Naive B cell (primary cell): ENCODE results near the gene ACKR2. TPM values are rescaled to one million over a fixed set of nuclear protein-coding genes. Genes with fewer than 3 reads are reported as not detected.

Experiments
- ATAC-seq, 2 donors: fragments of 150-1000 bp; cut with Tn5 transposase; 2 replicates each; pipeline ENCODE4 v1.10.0; 2021; ENCODE audit warnings: low read depth in 2 of 2, mild to moderate bottlenecking in 2 of 2, moderate library complexity in 2 of 2
- DNase-seq: peaks from one replicate; pipeline ENCODE4 v3.0.0; 2022
- H3K27ac Mint-ChIP-seq, 6 donors: one replicate each; pipeline ENCODE4 v1.8.0; 2020 to 2022; ENCODE audit warnings: mild to moderate bottlenecking in 6 of 6, mixed read lengths in 6 of 6, moderate library complexity in 5 of 6, inconsistent platforms in 2 of 6
- H3K27me3 Mint-ChIP-seq, 3 donors: one replicate each; pipeline ENCODE4 v1.8.0; 2021 to 2022; ENCODE audit warnings: mixed read lengths in 3 of 3, mild to moderate bottlenecking in 1 of 3
- H3K36me3 Mint-ChIP-seq, 2 donors: one replicate each; pipeline ENCODE4 v1.8.0; 2020 to 2022; ENCODE audit warnings: mixed read lengths in 2 of 2, inconsistent platforms in 1 of 2, mild to moderate bottlenecking in 1 of 2
- H3K4me1 Mint-ChIP-seq, 3 donors: one replicate each; pipeline ENCODE4 v1.8.0; 2020 to 2022; ENCODE audit warnings: mixed read lengths in 3 of 3, inconsistent platforms in 1 of 3, mild to moderate bottlenecking in 1 of 3, moderate library complexity in 1 of 3
- H3K4me3 Mint-ChIP-seq, 8 donors: one replicate each; pipeline ENCODE4 v1.8.0; 2020 to 2022; ENCODE audit warnings: mild to moderate bottlenecking in 8 of 8, mixed read lengths in 8 of 8, moderate library complexity in 8 of 8, inconsistent platforms in 2 of 8
- H3K9me3 Mint-ChIP-seq, 7 donors: one replicate each; pipeline ENCODE4 v1.8.0; 2020 to 2022; ENCODE audit warnings: mixed read lengths in 7 of 7, mild to moderate bottlenecking in 5 of 7, inconsistent platforms in 2 of 7, moderate library complexity in 1 of 7
- polyA plus RNA-seq, 6 donors: library from polyadenylated mRNA; unstranded; fragments of 300-500 nt; fragmentation: Illumina TruSeq; gene quantifications; one replicate each; pipeline ENCODE4 v1.2.3, GENCODE V29; 2021; ENCODE audit warnings: low read depth in 6 of 6

ACKR2 gene
- polyA plus RNA-seq, 6 donors from 2014 or later: 0.10 to 0.28 (median 0.20) TPM; not detected in 2

DNA sequence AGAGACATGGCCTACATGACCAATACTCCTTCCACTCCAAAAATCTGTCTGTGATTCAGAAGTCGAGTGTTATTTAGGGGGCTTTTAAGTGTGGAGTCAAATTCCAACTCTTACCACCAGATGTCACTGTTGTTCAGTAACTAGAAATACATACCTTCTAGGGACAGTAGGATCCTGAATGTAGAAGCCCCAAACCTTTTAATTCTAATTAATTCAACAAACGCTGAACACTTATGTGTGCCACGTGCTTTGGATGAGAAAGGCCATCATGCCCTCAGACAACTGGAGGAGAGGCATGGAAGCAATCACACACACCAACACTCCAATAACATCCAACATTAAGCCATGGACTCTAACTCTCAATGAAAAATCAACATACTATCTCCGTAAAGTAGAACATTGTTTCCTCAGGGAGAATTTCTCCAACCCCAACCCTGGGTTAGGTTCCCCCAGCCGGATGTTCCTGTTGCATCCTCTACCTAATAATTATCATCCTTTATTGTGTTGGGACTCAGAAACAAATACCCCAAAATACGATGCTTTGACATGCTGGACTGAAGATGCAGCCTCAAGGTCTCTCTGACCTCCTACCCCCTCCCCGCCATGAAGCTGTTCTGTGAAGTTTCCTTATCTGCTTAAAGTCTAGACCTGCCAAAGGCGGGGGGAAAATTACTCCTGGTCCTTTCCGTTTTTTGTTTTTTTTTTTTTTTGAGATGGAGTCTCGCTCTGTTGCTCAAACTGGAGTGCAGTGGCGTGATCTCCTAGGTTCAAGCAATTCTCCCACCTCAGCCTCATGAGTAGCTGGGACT lies 28.1 kb upstream of the ACKR2 start:
- Mint-ChIP-seq H3K27ac (peak overlapping the region in 4 of 6 donors; percentile 8 to 86 (median 43)), H3K4me1 (peaks cover 0 to 2% (median 0%) of the 10 kb centered on the region in 3 donors), H3K27me3 (no peaks in the 10 kb centered on the region), H3K4me3 (no peak overlapping the region), H3K36me3 (no peaks in the 10 kb centered on the region), H3K9me3 (no peaks in the 10 kb centered on the region)
- ATAC-seq (peak; percentile 82 to 94), DNase-seq (peak; percentile 61)

DNA sequence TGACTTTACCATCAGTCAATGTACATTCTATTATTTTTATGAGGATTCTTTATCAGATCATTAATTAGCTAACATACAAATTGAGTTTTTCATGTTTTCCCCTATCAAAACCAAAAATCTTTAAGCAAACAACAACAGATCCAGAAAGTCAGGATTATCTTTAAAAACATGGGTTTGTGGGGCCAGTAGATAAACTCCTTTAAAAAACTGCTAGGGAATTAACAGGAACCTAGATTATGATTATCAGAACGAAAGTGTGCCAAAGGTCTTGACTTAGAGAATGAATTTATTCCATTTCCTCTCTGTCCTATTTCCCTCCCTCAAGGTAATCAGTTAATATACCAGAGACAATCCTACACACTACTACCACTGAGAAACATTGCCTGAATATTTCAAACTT lies 23.0 kb upstream of the ACKR2 start:
- H3K27ac Mint-ChIP-seq: no peak overlapping the region
- peaks cover 0 to 4% (median 0%) of the 10 kb centered on the region in 3 donors for H3K4me1 Mint-ChIP-seq
- no peaks in the 10 kb centered on the region for H3K36me3 Mint-ChIP-seq

DNA sequence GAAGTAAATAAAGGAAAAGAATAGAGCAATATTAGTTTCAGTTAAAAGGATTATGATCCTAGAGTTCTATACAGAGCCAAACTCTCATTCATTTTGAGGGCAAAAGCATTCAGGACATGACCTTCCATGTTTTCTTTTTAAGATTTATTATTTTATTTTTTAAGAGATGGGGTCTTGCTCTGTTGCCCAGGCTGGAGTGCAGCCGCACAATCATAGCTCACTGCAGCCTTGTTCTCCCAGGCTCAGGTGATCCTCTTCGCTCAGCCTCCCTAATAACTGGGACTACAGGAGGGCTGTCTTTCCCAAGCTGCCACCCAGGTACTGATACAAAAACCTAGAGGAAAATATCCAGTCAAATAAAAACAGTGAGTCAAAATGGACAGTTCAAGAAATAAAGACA lies 22.6 kb upstream of the ACKR2 start:
- no peaks in the 10 kb centered on the region for H3K9me3 Mint-ChIP-seq
- DNase-seq (no peak), ATAC-seq (no peak)
- H3K27me3 Mint-ChIP-seq: no peaks in the 10 kb centered on the region
- no peak overlapping the region for H3K4me3 Mint-ChIP-seq
- no peak overlapping the region for H3K27ac Mint-ChIP-seq
- H3K36me3 Mint-ChIP-seq: no peaks in the 10 kb centered on the region
- peaks cover 0 to 4% (median 0%) of the 10 kb centered on the region in 3 donors for H3K4me1 Mint-ChIP-seq

More for the DNA sequence above, 23.0 kb upstream of the ACKR2 start:
- ATAC-seq (no peak), DNase-seq (no peak)
- Mint-ChIP-seq H3K9me3 (no peaks in the 10 kb centered on the region), H3K4me3 (no peak overlapping the region), H3K27me3 (no peaks in the 10 kb centered on the region)

DNA sequence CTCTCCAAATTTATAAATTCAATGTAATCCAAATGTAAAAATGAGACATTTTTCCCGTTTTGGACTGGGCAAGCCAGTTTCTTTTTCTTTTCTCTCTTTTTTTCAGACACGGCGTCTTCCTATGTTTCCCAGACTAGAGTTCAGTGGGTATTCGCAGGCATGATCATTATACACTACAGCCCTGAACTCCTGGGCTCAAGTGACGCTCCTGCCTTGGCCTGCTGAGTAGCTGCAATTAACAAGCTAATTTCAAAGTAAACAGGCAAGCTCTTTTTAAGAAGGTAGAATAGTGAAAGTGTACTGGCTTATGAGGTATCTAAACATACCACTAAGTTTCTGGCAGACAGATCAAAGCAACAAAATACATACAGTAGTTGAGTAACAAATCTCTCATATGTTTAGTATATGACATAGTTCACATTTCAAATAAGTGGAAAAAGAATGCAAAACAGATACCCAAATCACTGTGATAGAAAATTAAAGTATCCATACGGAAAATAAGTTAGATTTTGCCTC lies 18.5 kb upstream of the ACKR2 start:
- H3K9me3 Mint-ChIP-seq: no peaks in the 10 kb centered on the region
- no peak for DNase-seq
- H3K27ac Mint-ChIP-seq: no peak overlapping the region
- H3K27me3 Mint-ChIP-seq: no peaks in the 10 kb centered on the region
- no peak for ATAC-seq
- H3K36me3 Mint-ChIP-seq: peaks cover 0 to 5% of the 10 kb centered on the region in 2 donors
- H3K4me1 Mint-ChIP-seq: peaks cover 0 to 4% (median 0%) of the 10 kb centered on the region in 3 donors
- H3K4me3 Mint-ChIP-seq: no peak overlapping the region

DNA sequence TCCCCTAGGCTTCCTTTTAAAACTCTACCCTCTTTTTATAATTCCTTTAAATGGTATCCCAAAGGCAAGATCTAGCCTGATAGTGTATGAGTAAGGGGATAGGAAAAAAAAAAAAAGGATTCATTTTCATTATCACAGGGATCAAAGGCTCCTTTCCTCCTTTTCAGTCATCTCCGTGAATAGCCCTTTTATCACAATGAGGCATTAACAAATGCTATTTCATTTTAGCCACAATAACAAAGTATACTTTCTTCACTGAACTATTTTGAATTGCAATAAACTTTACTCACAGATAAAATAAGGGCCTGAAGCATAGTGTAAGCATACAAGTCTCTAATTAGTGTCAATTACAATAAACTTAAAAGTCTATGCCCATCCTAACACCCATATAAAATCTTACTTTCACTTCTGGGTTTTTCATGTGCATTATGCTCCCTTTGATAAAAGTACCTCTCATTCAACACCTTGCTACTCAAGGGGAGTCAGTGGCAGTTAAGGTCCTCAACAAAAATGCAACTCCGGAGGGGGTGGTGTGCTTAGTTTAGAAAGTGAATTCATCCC lies 13.5 kb upstream of the ACKR2 start:
- Mint-ChIP-seq H3K4me3 (no peak overlapping the region), H3K36me3 (peaks cover 0 to 5% of the 10 kb centered on the region in 2 donors), H3K9me3 (no peaks in the 10 kb centered on the region), H3K27me3 (no peaks in the 10 kb centered on the region), H3K27ac (peak overlapping the region in 1 of 6 donors; percentile 25), H3K4me1 (peaks cover 6 to 18% (median 9%) of the 10 kb centered on the region in 3 donors)
- DNase-seq (no peak), ATAC-seq (no peak)

DNA sequence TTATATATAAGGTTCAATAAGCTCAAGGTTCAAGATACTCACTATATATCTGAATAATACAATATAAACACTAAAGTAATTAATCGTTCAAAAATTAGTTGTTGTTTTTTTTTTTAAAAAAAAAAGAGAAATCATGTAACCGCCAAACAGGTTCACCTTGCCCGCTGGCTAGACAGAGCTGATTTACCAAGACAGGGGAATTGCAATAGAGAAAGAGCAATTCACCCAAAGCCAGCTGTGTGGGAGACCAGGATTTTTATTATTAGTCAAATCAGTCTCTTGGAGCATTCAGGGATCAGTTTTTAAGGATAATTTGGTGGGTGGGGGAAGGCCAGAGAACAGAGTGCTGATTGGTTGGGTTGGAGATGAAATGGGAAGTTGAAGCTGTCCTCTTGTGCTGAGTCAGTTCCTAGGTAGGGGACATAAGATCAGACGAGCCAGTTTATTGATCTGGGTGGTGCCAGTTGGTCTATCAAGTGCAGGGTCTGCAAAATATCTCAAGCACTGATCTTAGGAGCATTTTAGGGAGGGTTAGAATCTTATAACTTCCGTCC lies 12.8 kb upstream of the ACKR2 start:
- DNase-seq (no peak), ATAC-seq (no peak)
- Mint-ChIP-seq H3K27me3 (no peaks in the 10 kb centered on the region), H3K27ac (peak overlapping the region in 2 of 6 donors; percentile 76 to 81), H3K4me3 (no peak overlapping the region), H3K36me3 (peaks cover 0 to 5% of the 10 kb centered on the region in 2 donors), H3K9me3 (no peaks in the 10 kb centered on the region), H3K4me1 (peaks cover 11 to 22% (median 12%) of the 10 kb centered on the region in 3 donors)

DNA sequence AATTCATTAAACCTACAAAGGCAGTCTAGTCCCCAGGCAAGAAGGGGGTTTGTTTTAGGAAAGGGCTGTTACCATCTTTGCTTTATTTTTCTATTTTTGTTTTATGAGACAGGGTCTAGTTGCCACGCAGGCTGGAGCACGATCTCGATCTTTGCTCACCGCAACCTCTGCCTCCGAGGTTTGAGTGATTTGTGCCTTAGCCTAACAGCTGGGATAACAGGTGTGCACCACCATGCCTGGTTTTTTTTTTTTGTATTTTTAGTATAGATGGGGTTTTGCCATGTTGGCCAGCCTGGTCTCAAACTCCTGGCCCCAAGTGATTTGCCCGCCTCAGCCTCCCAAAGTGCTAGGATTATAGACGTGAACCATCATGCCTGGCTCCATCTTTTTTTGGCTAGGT lies 9.9 kb upstream of the ACKR2 start:
- no peaks in the 10 kb centered on the region for H3K27me3 Mint-ChIP-seq
- peaks cover 30 to 42% (median 31%) of the 10 kb centered on the region in 3 donors for H3K4me1 Mint-ChIP-seq
- no peak overlapping the region for H3K27ac Mint-ChIP-seq

DNA sequence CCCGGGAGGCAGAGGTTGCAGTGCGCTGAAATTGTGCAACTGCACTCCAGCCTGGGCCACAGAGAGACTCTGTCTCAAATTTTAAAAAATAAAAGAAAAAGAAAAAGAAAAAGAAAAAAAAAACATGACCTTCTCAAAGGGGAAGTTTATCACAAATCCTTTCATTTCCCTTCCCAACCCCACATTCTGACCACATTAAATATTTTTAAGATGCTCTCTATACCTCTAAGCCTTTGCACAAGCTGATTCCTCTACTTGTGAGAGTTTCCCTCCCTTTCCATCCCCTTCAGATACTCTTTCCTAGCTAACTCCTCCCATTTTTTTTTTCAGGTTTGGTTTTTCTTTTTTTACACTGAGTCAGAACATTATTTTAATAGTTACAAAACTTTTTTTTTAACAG lies 9.0 kb upstream of the ACKR2 start:
- no peak overlapping the region for H3K27ac Mint-ChIP-seq
- no peak for ATAC-seq
- H3K9me3 Mint-ChIP-seq: no peaks in the 10 kb centered on the region
- H3K4me3 Mint-ChIP-seq: peak overlapping the region in 3 of 8 donors; percentile 5 to 58 (median 16)
- H3K27me3 Mint-ChIP-seq: peaks cover 1 to 3% (median 2%) of the 10 kb centered on the region in 3 donors
- DNase-seq: no peak
- H3K4me1 Mint-ChIP-seq: peaks cover 31 to 46% (median 40%) of the 10 kb centered on the region in 3 donors
- H3K36me3 Mint-ChIP-seq: no peaks in the 10 kb centered on the region

More for the DNA sequence above, 9.9 kb upstream of the ACKR2 start:
- Mint-ChIP-seq H3K9me3 (no peaks in the 10 kb centered on the region), H3K36me3 (no peaks in the 10 kb centered on the region), H3K4me3 (no peak overlapping the region)
- ATAC-seq (no peak), DNase-seq (no peak)

DNA sequence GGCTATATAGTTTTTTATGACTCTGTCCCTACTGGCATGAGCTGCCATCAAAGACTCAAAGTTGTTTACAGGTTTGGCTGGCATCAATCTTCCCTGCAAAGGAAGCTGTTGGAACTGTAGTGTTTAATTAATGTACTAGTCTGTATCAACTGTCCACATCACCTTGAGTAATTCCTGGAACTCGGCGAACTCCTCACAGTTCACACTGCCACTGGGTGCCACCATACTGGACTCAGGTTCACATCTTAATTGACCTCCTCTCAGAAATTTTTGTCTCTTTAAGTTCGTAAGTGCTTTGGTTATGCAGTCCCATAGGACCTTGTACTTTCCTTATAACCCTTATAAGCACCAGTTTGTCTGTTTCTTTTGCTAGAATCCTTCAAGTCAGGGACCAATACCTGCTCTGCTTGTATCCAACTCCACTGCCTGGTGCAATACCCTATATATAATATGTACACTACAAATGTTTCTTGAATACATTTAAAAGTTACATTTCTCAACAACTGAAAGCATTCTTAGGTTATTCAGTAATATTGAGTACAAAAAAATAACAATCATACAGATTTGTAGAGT lies 8.1 kb upstream of the ACKR2 start:
- Mint-ChIP-seq H3K9me3 (no peaks in the 10 kb centered on the region), H3K4me1 (peaks cover 31 to 50% (median 45%) of the 10 kb centered on the region in 3 donors)

DNA sequence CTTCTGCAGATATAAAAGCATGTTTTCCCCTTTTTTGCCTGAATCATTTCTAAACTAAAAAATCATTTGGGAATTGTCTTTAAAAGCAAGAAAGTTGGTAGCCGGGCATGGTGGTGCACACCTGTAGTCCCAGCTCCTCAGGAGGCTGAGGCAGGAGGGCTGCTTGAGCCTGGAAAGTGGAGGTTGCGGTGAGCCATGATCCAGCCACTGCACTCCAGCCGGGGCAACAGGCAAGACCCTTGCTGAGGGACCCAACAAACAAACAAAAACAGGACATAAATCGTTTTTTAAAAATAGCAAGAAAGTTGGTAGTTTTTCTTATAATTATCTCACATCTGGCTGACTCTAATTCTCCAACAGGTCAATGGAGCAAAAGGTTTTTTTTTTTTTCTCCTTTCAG lies 7.5 kb upstream of the ACKR2 start:
- H3K27me3 Mint-ChIP-seq: peaks cover 4 to 15% (median 9%) of the 10 kb centered on the region in 3 donors
- DNase-seq (no peak), ATAC-seq (no peak)
- peak overlapping the region in 1 of 8 donors; percentile 96 for H3K4me3 Mint-ChIP-seq
- no peaks in the 10 kb centered on the region for H3K36me3 Mint-ChIP-seq
- peaks cover 31 to 47% (median 45%) of the 10 kb centered on the region in 3 donors for H3K4me1 Mint-ChIP-seq
- H3K27ac Mint-ChIP-seq: peak overlapping the region in 1 of 6 donors; percentile 49
- H3K9me3 Mint-ChIP-seq: no peaks in the 10 kb centered on the region

More for the DNA sequence above, 8.1 kb upstream of the ACKR2 start:
- peaks cover 4 to 9% (median 9%) of the 10 kb centered on the region in 3 donors for H3K27me3 Mint-ChIP-seq
- ATAC-seq (no peak), DNase-seq (no peak)
- no peaks in the 10 kb centered on the region for H3K36me3 Mint-ChIP-seq
- peak overlapping the region in 1 of 6 donors; percentile 58 for H3K27ac Mint-ChIP-seq
- peak overlapping the region in 1 of 8 donors; percentile 5 for H3K4me3 Mint-ChIP-seq

DNA sequence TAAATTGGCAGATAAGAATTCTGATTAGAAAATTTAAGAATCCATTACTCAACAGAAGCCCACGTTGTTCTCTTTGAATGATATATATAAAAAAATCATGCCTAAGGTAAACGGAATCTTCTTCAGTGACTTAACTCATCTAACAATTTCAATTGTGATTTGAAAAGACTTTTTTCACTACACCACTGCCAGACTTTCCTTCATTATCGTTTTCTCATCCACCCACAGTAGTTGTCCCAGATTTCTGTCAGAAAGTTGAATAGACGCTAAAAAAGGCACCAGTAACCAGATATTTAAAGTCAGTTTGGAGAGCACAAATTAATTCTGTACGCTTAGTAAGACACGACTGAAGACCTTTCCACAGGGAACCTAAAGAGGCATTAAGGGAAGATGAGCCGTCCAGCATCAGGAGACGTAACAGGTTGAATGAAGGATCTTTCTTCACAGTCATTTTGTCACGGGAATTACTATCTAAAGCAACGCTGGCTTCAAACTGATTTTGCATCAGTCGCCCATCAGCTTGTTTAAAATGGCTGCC lies 6.3 kb upstream of the ACKR2 start:
- no peak for ATAC-seq
- peaks cover 9 to 19% (median 12%) of the 10 kb centered on the region in 3 donors for H3K27me3 Mint-ChIP-seq
- DNase-seq: no peak
- no peaks in the 10 kb centered on the region for H3K9me3 Mint-ChIP-seq
- peak overlapping the region; percentile 71 to 99 (median 96) for H3K4me3 Mint-ChIP-seq
- peak overlapping the region in 5 of 6 donors; percentile 65 to 96 (median 88) for H3K27ac Mint-ChIP-seq
- H3K36me3 Mint-ChIP-seq: no peaks in the 10 kb centered on the region
- peaks cover 31 to 47% (median 45%) of the 10 kb centered on the region in 3 donors for H3K4me1 Mint-ChIP-seq

DNA sequence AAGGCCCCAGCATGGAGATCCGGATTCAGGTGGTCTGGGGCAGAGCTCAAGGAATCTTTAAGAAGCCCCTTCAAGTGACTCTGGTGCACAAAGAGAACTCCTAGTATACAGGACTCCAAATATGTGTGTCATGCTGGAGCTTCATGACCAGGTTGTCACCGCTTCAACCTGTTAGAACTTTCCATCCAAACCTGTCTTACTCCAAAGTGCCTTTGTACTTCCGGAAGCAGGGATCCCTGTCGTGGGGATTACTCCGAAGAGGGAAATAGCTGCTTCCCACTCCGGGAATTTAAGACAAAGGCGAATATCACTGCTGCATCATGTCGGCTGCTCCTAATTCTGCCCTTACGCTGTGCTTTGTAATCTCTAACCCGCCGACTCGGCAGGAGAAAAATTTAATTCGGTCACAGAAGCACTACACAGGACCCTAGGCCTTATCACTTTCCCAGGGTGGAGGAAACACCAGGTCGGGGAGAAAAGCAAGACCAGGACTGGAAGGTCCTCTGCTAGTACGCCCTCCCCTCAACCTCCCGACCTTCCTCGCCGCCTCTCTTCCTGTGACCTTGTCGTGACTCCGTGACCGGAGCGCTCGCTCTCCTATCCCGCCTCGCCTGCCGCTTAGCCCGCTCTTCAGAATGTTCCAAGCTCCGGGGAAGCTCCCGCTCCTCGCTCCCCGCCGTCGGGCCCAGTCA lies 5.7 kb upstream of the ACKR2 start:
- H3K36me3 Mint-ChIP-seq: no peaks in the 10 kb centered on the region
- DNase-seq (peak; percentile 16), ATAC-seq (peak; percentile 9 to 15)
- H3K27ac Mint-ChIP-seq: peak overlapping the region; percentile 88 to 97 (median 96)
- peaks cover 31 to 47% (median 45%) of the 10 kb centered on the region in 3 donors for H3K4me1 Mint-ChIP-seq
- peak overlapping the region; percentile 91 to 99 (median 96) for H3K4me3 Mint-ChIP-seq
- H3K9me3 Mint-ChIP-seq: no peaks in the 10 kb centered on the region
- H3K27me3 Mint-ChIP-seq: peaks cover 9 to 19% (median 12%) of the 10 kb centered on the region in 3 donors
